Endothelial cell of umbilical vein (primary cell): ENCODE data around the gene TRPV6. TPM values are rescaled to one million over a fixed set of nuclear protein-coding genes. Genes with fewer than 3 reads are reported as not detected.

Experiments
- BruUV-seq: library from RNA; stranded (reverse); fragments of 400-500 nt; replicated peaks from 2 replicates; lab custom pipeline; 2021; lab: Mats Ljungman, UMichigan
- CTCF ChIA-PET: fragments of 300-600, 350-600 bp; sonication (Branson Sonifier 250); formaldehyde crosslinking; loops from one replicate; lab custom pipeline; 2021; ENCODE audit warnings: antibody characterized with exemption, inconsistent platforms; lab: Charles Lee
- POLR2A ChIA-PET: fragments of 300-600, 350-600 bp; sonication (Branson Sonifier 250); formaldehyde crosslinking; loops from one replicate; lab custom pipeline; 2021; ENCODE audit warnings: antibody characterized with exemption, inconsistent platforms; lab: Charles Lee
- DNase-seq: peaks from one replicate; pipeline ENCODE4 v3.0.0-alpha.2; 2011; ENCODE audit warnings: low read depth, low spot score
- FAIRE-seq: peaks from 2 replicates; lab custom pipeline; 2011; peaks lifted over from hg19 to GRCh38; lab: Jason Lieb, UNC
- H2AFZ ChIP-seq: 2 replicates; pipeline ENCODE4 v1.6.0; 2012; ENCODE audit warnings: low read depth, low read length, control low read depth, inconsistent platforms
- H3K27ac ChIP-seq: 2 replicates; pipeline ENCODE4 v1.5.1; 2011; ENCODE audit warnings: low read depth, mild to moderate bottlenecking, control low read depth, low read length, moderate library complexity; ENCODE audit not compliant: insufficient read depth
- H3K27me3 ChIP-seq, 2 experiments: 2 replicates each; pipeline versions ENCODE4 v1.6.0 to v1.6.1; 2011; ENCODE audit warnings: low read length in 2 of 2, mixed read lengths in 1 of 2; ENCODE audit not compliant: control insufficient read depth in 2 of 2, insufficient read depth in 2 of 2
- H3K36me3 ChIP-seq, 2 experiments: 2 replicates in 1 of 2; 3 replicates in 1 of 2; pipeline ENCODE4 v1.5.1; 2011; ENCODE audit warnings: low read length in 2 of 2, mild to moderate bottlenecking in 1 of 2, moderate library complexity in 1 of 2; ENCODE audit not compliant: control insufficient read depth in 2 of 2, insufficient read depth in 2 of 2; ENCODE audit errors: extremely low read depth in 1 of 2
- H3K4me1 ChIP-seq: 3 replicates; pipeline ENCODE4 v1.5.1; 2011; ENCODE audit warnings: mild to moderate bottlenecking, low read length; ENCODE audit not compliant: control insufficient read depth, insufficient read depth; ENCODE audit errors: extremely low read depth
- H3K4me2 ChIP-seq: 2 replicates; pipeline ENCODE4 v1.6.1; 2011; ENCODE audit warnings: low read length, control low read depth, mixed read lengths; ENCODE audit not compliant: insufficient read depth
- H3K4me3 ChIP-seq, 3 experiments: fragments of 200-600 bp in 1 of 3; sonication (generic), shearing (Covaris generic) in 1 of 3; replicated peaks in 1 of 3; 2 replicates each; pipeline ENCODE4 v1.5.1; 2011 to 2016; ENCODE audit warnings: control low read depth in 3 of 3, low read length in 3 of 3, mild to moderate bottlenecking in 2 of 3, inconsistent platforms in 1 of 3, low read depth in 1 of 3, moderate library complexity in 1 of 3; ENCODE audit not compliant: insufficient read depth in 1 of 3
- H3K79me2 ChIP-seq: 2 replicates; pipeline ENCODE4 v1.6.0; 2012; ENCODE audit warnings: low read length, inconsistent platforms; ENCODE audit not compliant: control insufficient read depth, insufficient read depth
- H3K9ac ChIP-seq: replicated peaks from 2 replicates; pipeline ENCODE3; 2011; ENCODE audit warnings: low read length, control low read depth; ENCODE audit not compliant: insufficient read depth; ENCODE audit errors: extremely low read depth
- H3K9me1 ChIP-seq: replicated peaks from 3 replicates; pipeline ENCODE4 v1.6.0; 2011; ENCODE audit warnings: mild to moderate bottlenecking, low read length; ENCODE audit not compliant: control insufficient read depth, insufficient read depth; ENCODE audit errors: extremely low read depth
- H3K9me3 ChIP-seq: replicated peaks from 2 replicates; pipeline ENCODE4 v1.5.1; 2012; ENCODE audit warnings: low read length, inconsistent platforms; ENCODE audit not compliant: control insufficient read depth, insufficient read depth
- H4K20me1 ChIP-seq: replicated peaks from 2 replicates; pipeline ENCODE3; 2011; ENCODE audit warnings: mild to moderate bottlenecking, low read length; ENCODE audit not compliant: control insufficient read depth, insufficient read depth; ENCODE audit errors: extremely low read depth
- EZH2 ChIP-seq: IDR thresholded peaks from 2 replicates; pipeline ENCODE4 v1.6.1; 2012; ENCODE audit warnings: borderline replicate concordance, low read depth, mild to moderate bottlenecking, moderate library complexity, low read length, inconsistent platforms; ENCODE audit not compliant: severe bottlenecking
- FOS ChIP-seq: IDR thresholded peaks from 2 replicates; pipeline ENCODE4 v1.6.1; 2011; ENCODE audit warnings: mild to moderate bottlenecking, low read length, moderate library complexity, borderline replicate concordance; ENCODE audit not compliant: insufficient read depth
- GATA2 ChIP-seq: IDR thresholded peaks from 2 replicates; pipeline ENCODE4 v1.7.0; 2011; ENCODE audit warnings: low read depth, mild to moderate bottlenecking, moderate library complexity, mixed read lengths, low read length; ENCODE audit not compliant: insufficient read length, insufficient read depth
- JUN ChIP-seq: IDR thresholded peaks from 2 replicates; pipeline ENCODE4 v1.6.1; 2011; ENCODE audit warnings: borderline replicate concordance, low read depth; ENCODE audit not compliant: insufficient read length, insufficient read depth
- MAX ChIP-seq: IDR thresholded peaks from 2 replicates; pipeline ENCODE4 v1.6.1; 2011; ENCODE audit not compliant: insufficient read depth, insufficient read length
- MYC ChIP-seq: IDR thresholded peaks from one replicate; pipeline ENCODE4 v1.6.1; 2011; ENCODE audit warnings: mild to moderate bottlenecking, low read depth, low read length
- POLR2A ChIP-seq: IDR thresholded peaks from 2 replicates; pipeline ENCODE4 v1.6.1; 2012; ENCODE audit warnings: low read depth, mild to moderate bottlenecking, control low read depth, low read length
- POLR2AphosphoS5 ChIP-seq: IDR thresholded peaks from 2 replicates; pipeline ENCODE4 v1.6.1; 2012; ENCODE audit warnings: low read depth, mild to moderate bottlenecking, control low read depth, low read length, moderate library complexity; ENCODE audit not compliant: insufficient read depth
- dilution Hi-C: fragments of 300-500 bp; cut with MboI; formaldehyde crosslinking; loops from one replicate; pipeline ENCODE4 v1.15.0; 2019; ENCODE audit warnings: low sequenced_read_pairs; ENCODE audit not compliant: extremely low pct_ligation_motif_present
- intact Hi-C: fragments of 100-400 bp; cut with micrococcal nuclease; formaldehyde crosslinking; loops from one replicate; pipeline ENCODE4 v1.10.0; 2022
- polyA plus RNA-seq, 4 experiments: library from polyadenylated mRNA; depleted of rRNA in 3 of 4; stranded (reverse) in 3 of 4; unstranded in 1 of 4; fragments of >200 nt; gene quantifications; 2 replicates each; pipeline versions ENCODE4 v1.2.1 to v1.2.3, GENCODE V29; 2011 to 2012; ENCODE audit warnings: missing spikeins in 1 of 4
- total RNA-seq: library from RNA; stranded (reverse); gene quantifications from 2 replicates; pipeline ENCODE4 v1.2.3, GENCODE V29; 2021
- TF ChIP-seq, protein P1 (sequence below), 2 donors: IDR thresholded peaks; 1 replicate in 1 of 2; 2 replicates in 1 of 2; pipeline ENCODE4 v1.5.1; 2011; ENCODE audit warnings: low read length in 2 of 2, mild to moderate bottlenecking in 2 of 2, moderate library complexity in 2 of 2, control low read depth in 1 of 2, inconsistent platforms in 1 of 2, low read depth in 1 of 2; ENCODE audit not compliant: insufficient read depth in 1 of 2; ENCODE audit errors: extremely low read depth in 1 of 2

TRPV6 gene
- total and polyA plus RNA-seq, 2 donors (not counting 3 experiments of a cell fraction or from before 2014, with no cell fraction given), result not detected

- H3K9me1 ChIP-seq, result no peaks in the 10 kb centered on the region
- ChIA-PET CTCF (interaction anchor here (1.3 to 1.9 kb wide), 2 partner anchors 12 to 191 kb away, joined by 4 read pairs; no protein-coding TSS in a partner anchor), POLR2A (no interaction called here)
- H3K27ac ChIP-seq, result no peak overlapping the region
- DNase-seq (no peak), FAIRE-seq (no peak)
- H3K4me2 ChIP-seq, result no peak overlapping the region
- no TSS peak for BruUV-seq
- intact Hi-C loops (no loop called here), dilution Hi-C loops (no loop called here)
- H3K9me3 ChIP-seq, result no peaks in the 10 kb centered on the region
- H3K36me3 ChIP-seq, result no peaks in the 10 kb centered on the region
- no peak overlapping the region for H2AFZ ChIP-seq
- no peak overlapping the region for H3K4me3 ChIP-seq
- no peaks in the 10 kb centered on the region for H3K79me2 ChIP-seq
- H3K9ac ChIP-seq, result no peak overlapping the region
- peaks cover 8 to 48% of the 10 kb centered on the region in 2 experiments for H3K27me3 ChIP-seq
- TF ChIP-seq EZH2, result no peak
- no peak for TF ChIP-seq GATA2
- no peak for TF ChIP-seq FOS
- TF ChIP-seq MYC, result no peak
- TF ChIP-seq POLR2A, result no peak
- TF ChIP-seq JUN, result no peak
- TF ChIP-seq, protein P1, sequence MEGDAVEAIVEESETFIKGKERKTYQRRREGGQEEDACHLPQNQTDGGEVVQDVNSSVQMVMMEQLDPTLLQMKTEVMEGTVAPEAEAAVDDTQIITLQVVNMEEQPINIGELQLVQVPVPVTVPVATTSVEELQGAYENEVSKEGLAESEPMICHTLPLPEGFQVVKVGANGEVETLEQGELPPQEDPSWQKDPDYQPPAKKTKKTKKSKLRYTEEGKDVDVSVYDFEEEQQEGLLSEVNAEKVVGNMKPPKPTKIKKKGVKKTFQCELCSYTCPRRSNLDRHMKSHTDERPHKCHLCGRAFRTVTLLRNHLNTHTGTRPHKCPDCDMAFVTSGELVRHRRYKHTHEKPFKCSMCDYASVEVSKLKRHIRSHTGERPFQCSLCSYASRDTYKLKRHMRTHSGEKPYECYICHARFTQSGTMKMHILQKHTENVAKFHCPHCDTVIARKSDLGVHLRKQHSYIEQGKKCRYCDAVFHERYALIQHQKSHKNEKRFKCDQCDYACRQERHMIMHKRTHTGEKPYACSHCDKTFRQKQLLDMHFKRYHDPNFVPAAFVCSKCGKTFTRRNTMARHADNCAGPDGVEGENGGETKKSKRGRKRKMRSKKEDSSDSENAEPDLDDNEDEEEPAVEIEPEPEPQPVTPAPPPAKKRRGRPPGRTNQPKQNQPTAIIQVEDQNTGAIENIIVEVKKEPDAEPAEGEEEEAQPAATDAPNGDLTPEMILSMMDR (IDR thresholded peaks at IDR 0.05; ENCODE audit: extremely low read depth in 1 of 2, insufficient read depth in 1 of 2, low read depth in 1 of 2, low read length in 2 of 2), result no peak
- TF ChIP-seq MAX, result no peak
- no peak for TF ChIP-seq POLR2AphosphoS5
- H4K20me1 ChIP-seq, result no peaks in the 10 kb centered on the region
- H3K4me1 ChIP-seq, result no peaks in the 10 kb centered on the region
Measured at GRCh38 chr7:142822714-142823113, 62.8 kb downstream of the TRPV6 start.

Other genes with a start within 250 kb of the TRPV6 start
- not detected in 2 replicates for gene PRSS1, start 136.3 kb downstream of the TRPV6 start, total RNA-seq
- not detected in 2 replicates for gene PRSS1, start 136.3 kb downstream of the TRPV6 start, polyA plus RNA-seq
- not detected in 2 replicates for gene PRSS2, start 114.8 kb downstream of the TRPV6 start, total RNA-seq
- 0.13 and 0.25 TPM in 2 replicates for gene PRSS2, start 114.8 kb downstream of the TRPV6 start, polyA plus RNA-seq
- gene EPHB6, start 30.7 kb downstream of the TRPV6 start, total RNA-seq, result 2.9 TPM in 2 replicates
- 0.62 and 0.86 TPM in 2 replicates for gene EPHB6, start 30.7 kb downstream of the TRPV6 start, polyA plus RNA-seq
- gene TRPV5, start 48.0 kb upstream of the TRPV6 start, total RNA-seq, result not detected in 2 replicates
- gene TRPV5, start 48.0 kb upstream of the TRPV6 start, polyA plus RNA-seq, result not detected in 2 replicates
- not detected in 2 replicates for gene LLCFC1, start 53.7 kb upstream of the TRPV6 start, total RNA-seq
- gene LLCFC1, start 53.7 kb upstream of the TRPV6 start, polyA plus RNA-seq, result not detected in 2 replicates
- gene KEL, start 76.6 kb upstream of the TRPV6 start, total RNA-seq, result 0.23 and 1.2 TPM in 2 replicates
- gene KEL, start 76.6 kb upstream of the TRPV6 start, polyA plus RNA-seq, result 0.13 and 0.30 TPM in 2 replicates
- not detected in 2 replicates for gene OR9A2, start 141.4 kb upstream of the TRPV6 start, total RNA-seq
- not detected in 2 replicates for gene OR9A2, start 141.4 kb upstream of the TRPV6 start, polyA plus RNA-seq
- gene OR6V1, start 166.6 kb upstream of the TRPV6 start, total RNA-seq, result not detected in 2 replicates
- not detected in 2 replicates for gene OR6V1, start 166.6 kb upstream of the TRPV6 start, polyA plus RNA-seq
- not detected in 2 replicates for gene PIP, start 246.3 kb upstream of the TRPV6 start, total RNA-seq
- not detected in 2 replicates for gene PIP, start 246.3 kb upstream of the TRPV6 start, polyA plus RNA-seq